GM06990 (cell line): ENCODE results near the gene RABGEF1.
"Not testable (repeated sequence)": the region's sequence is repeated elsewhere in the genome, so short reads cannot be mapped to it uniquely, and the experiment has no call there.

Experiments
- DNase-seq: peaks from one replicate; pipeline ENCODE4 v3.0.0-alpha.2; 2011; ENCODE audit not compliant: insufficient read length; ENCODE audit errors: extremely low read depth
- H3K27me3 ChIP-seq: replicated peaks from 2 replicates; pipeline ENCODE4 v1.6.0; 2011; ENCODE audit warnings: low read length; ENCODE audit not compliant: control insufficient read depth, insufficient read depth
- H3K36me3 ChIP-seq: 2 replicates; pipeline ENCODE4 v1.5.1; 2011; ENCODE audit warnings: low read length; ENCODE audit not compliant: control insufficient read depth, insufficient read depth
- H3K4me3 ChIP-seq: replicated peaks from 2 replicates; pipeline ENCODE4 v1.5.1; 2011; ENCODE audit warnings: low read depth, mild to moderate bottlenecking, control low read depth, low read length
- TF ChIP-seq, protein P1 (sequence below): IDR thresholded peaks from 2 replicates; pipeline ENCODE4 v1.5.1; 2011; ENCODE audit warnings: low read length, control low read depth, mild to moderate bottlenecking, inconsistent platforms; ENCODE audit not compliant: insufficient read depth, poor library complexity, severe bottlenecking

RABGEF1 gene

GRCh38 chr7:66697449-66698438 is 42.8 kb upstream of the RABGEF1 start:
- Histone ChIP-seq H3K36me3 (peaks cover 3% of the 10 kb centered on the region), H3K4me3 (no peak overlapping the region), H3K27me3 (no peaks in the 10 kb centered on the region)
- TF ChIP-seq, protein P1, sequence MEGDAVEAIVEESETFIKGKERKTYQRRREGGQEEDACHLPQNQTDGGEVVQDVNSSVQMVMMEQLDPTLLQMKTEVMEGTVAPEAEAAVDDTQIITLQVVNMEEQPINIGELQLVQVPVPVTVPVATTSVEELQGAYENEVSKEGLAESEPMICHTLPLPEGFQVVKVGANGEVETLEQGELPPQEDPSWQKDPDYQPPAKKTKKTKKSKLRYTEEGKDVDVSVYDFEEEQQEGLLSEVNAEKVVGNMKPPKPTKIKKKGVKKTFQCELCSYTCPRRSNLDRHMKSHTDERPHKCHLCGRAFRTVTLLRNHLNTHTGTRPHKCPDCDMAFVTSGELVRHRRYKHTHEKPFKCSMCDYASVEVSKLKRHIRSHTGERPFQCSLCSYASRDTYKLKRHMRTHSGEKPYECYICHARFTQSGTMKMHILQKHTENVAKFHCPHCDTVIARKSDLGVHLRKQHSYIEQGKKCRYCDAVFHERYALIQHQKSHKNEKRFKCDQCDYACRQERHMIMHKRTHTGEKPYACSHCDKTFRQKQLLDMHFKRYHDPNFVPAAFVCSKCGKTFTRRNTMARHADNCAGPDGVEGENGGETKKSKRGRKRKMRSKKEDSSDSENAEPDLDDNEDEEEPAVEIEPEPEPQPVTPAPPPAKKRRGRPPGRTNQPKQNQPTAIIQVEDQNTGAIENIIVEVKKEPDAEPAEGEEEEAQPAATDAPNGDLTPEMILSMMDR = no peak
- DNase-seq = no peak

GRCh38 chr7:66698652-66699205 is 41.8 kb upstream of the RABGEF1 start:
- H3K36me3 ChIP-seq = peaks cover 3% of the 10 kb centered on the region
- no peak overlapping the region for H3K4me3 ChIP-seq
- no peaks in the 10 kb centered on the region for H3K27me3 ChIP-seq
- DNase-seq = no peak
- TF ChIP-seq, protein P1 = no peak

DNA sequence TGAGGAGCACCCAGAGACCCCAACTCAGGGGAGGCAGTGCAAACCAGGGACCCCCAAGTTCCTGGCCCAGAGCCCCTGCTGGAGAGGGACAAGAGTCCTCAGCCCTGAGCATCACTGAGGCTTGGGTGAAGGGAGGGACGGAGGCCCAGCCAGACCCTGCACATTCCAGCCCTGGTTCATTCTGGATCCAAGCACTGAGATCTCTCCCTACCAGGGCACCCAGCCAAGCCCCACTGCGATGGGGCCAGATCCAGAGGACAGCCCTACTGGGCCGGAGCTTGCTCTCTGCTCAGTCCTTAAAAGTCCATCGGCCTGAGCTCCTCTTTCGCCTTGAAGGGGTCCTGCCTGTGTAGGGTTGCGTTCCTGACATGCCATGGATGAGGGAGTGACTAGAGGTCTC is 40.5 kb upstream of the RABGEF1 start:
- no peaks in the 10 kb centered on the region; the same call in 1 of the 2 replicates for H3K36me3 ChIP-seq
- no peak overlapping the region for H3K4me3 ChIP-seq
- TF ChIP-seq, protein P1 = no peak
- DNase-seq = no peak
- H3K27me3 ChIP-seq = no peaks in the 10 kb centered on the region

GRCh38 chr7:66700633-66701131 is 39.9 kb upstream of the RABGEF1 start:
- TF ChIP-seq, protein P1 = no peak
- Histone ChIP-seq H3K36me3 (no peaks in the 10 kb centered on the region; the same call in 1 of the 2 replicates), H3K27me3 (no peaks in the 10 kb centered on the region), H3K4me3 (no peak overlapping the region)
- no peak for DNase-seq

GRCh38 chr7:66707825-66708224 is 32.7 kb upstream of the RABGEF1 start:
- TF ChIP-seq, protein P1 = no peak

DNA sequence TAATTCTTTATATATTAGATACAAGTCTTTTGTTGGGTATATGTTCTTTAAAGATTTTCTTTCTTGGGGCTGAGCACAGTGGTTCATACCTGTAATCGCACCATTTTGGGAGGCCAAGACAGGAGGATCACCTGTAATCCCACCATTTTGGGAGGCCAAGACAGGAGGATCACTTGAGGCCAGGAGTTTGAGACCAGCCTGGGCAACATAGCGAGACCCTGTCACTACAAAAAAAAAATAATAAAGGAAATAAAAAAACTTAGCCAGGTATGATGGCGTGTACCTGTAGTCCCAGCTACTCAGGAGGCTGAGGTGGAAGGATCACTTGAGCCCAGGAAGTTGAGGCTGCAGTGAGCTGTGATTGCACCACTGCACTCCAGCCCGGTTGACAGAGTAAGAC is 29.8 kb upstream of the RABGEF1 start:
- H3K36me3 ChIP-seq = not testable (repeated sequence)

More at GRCh38 chr7:66707825-66708224, 32.7 kb upstream of the RABGEF1 start:
- H3K27me3 ChIP-seq = no peaks in the 10 kb centered on the region
- no peak for DNase-seq
- peaks cover 2% of the 10 kb centered on the region; the same call in 1 of the 2 replicates for H3K36me3 ChIP-seq
- no peak overlapping the region for H3K4me3 ChIP-seq

More for the DNA sequence above, 29.8 kb upstream of the RABGEF1 start:
- DNase-seq, H3K27me3 ChIP-seq, H3K4me3 ChIP-seq: not testable (repeated sequence)
